ENCODE data around the gene AGPAT1.
"Not testable (repeated sequence)": the region's sequence is repeated elsewhere in the genome, so short reads cannot be mapped to it uniquely, and the experiment has no call there.

Gene AGPAT1

GRCh38 chr6:32175711-32176475 lies at the start of gene AGPAT1:
TSS of gene AGPAT1 (minus strand) at chr6:32176084. CDS start at chr6:32171496, 4,588 bp downstream.
- DNase-seq (ENCODE audit: low read depth in 2 of 3, low spot score in 2 of 3), result peak; percentile 87 to 90 (median 90)

- DNase-seq (ENCODE audit: low read depth in 2 of 3, low spot score in 2 of 3), result no peak
Observed at GRCh38 chr6:32224696-32225095, 48.8 kb upstream of the AGPAT1 start.

- DNase-seq (ENCODE audit: low read depth in 2 of 3, low spot score in 2 of 3), result no peak
Observed at GRCh38 chr6:32223258-32224235, 47.7 kb upstream of the AGPAT1 start, which contains the start of gene NOTCH4. TSS of gene NOTCH4 (minus strand) at chr6:32224067. CDS start at chr6:32223928, 139 bp downstream.

- DNase-seq (ENCODE audit: low read depth in 2 of 3, low spot score in 2 of 3), result no peak
Observed at GRCh38 chr6:32222333-32223230, 46.7 kb upstream of the AGPAT1 start.

GRCh38 chr6:32220021-32220420 lies 44.1 kb upstream of the AGPAT1 start:
- no peak for DNase-seq (ENCODE audit: low read depth in 2 of 3, low spot score in 2 of 3)

GRCh38 chr6:32218167-32218566 lies 42.3 kb upstream of the AGPAT1 start:
- DNase-seq (ENCODE audit: low read depth in 2 of 3, low spot score in 2 of 3), result no peak

GRCh38 chr6:32216998-32217397 lies 41.1 kb upstream of the AGPAT1 start:
- DNase-seq (ENCODE audit: low read depth in 2 of 3, low spot score in 2 of 3), result no peak

GRCh38 chr6:32216285-32216684 lies 40.4 kb upstream of the AGPAT1 start:
- DNase-seq (ENCODE audit: low read depth in 2 of 3, low spot score in 2 of 3), result no peak

- no peak for DNase-seq (ENCODE audit: low read depth in 2 of 3, low spot score in 2 of 3)
Observed at GRCh38 chr6:32215617-32216016, 39.7 kb upstream of the AGPAT1 start.

- DNase-seq (ENCODE audit: low read depth in 2 of 3, low spot score in 2 of 3), result no peak
Observed at GRCh38 chr6:32214126-32214525, 38.2 kb upstream of the AGPAT1 start.

GRCh38 chr6:32213649-32214048 lies 37.8 kb upstream of the AGPAT1 start:
- DNase-seq (ENCODE audit: low read depth in 2 of 3, low spot score in 2 of 3), result no peak

GRCh38 chr6:32212076-32212760 lies 36.3 kb upstream of the AGPAT1 start:
- DNase-seq (ENCODE audit: low read depth in 2 of 3, low spot score in 2 of 3), result no peak

GRCh38 chr6:32211432-32211831 lies 35.5 kb upstream of the AGPAT1 start:
- not testable (repeated sequence) for DNase-seq (ENCODE audit: low read depth in 2 of 3, low spot score in 2 of 3)

GRCh38 chr6:32210191-32210601 lies 34.3 kb upstream of the AGPAT1 start:
- no peak for DNase-seq (ENCODE audit: low read depth in 2 of 3, low spot score in 2 of 3)

- no peak for DNase-seq (ENCODE audit: low read depth in 2 of 3, low spot score in 2 of 3)
Observed at GRCh38 chr6:32208996-32209395, 33.1 kb upstream of the AGPAT1 start.

- no peak for DNase-seq (ENCODE audit: low read depth in 2 of 3, low spot score in 2 of 3)
Observed at GRCh38 chr6:32204268-32204715, 28.4 kb upstream of the AGPAT1 start.

- no peak for DNase-seq (ENCODE audit: low read depth in 2 of 3, low spot score in 2 of 3)
Observed at GRCh38 chr6:32203426-32204267, 27.8 kb upstream of the AGPAT1 start.

- DNase-seq (ENCODE audit: low read depth in 2 of 3, low spot score in 2 of 3), result no peak
Observed at GRCh38 chr6:32202186-32202585, 26.3 kb upstream of the AGPAT1 start.

Measured in activated CD8-positive, alpha-beta memory T cell treated with anti-CD3 and anti-CD28 coated beads for 48 hours (primary cell).